OCI-LY3 (cell line): ENCODE results near the gene KIF5C.

Experiments
- EZH2phosphoT487 ChIP-seq: fragments of 200-600 bp; shearing (Covaris generic); IDR thresholded peaks from 2 replicates; pipeline ENCODE4 v1.6.1; 2018; ENCODE audit warnings: antibody characterized with exemption, mixed run types, low read depth
- TF ChIP-seq, protein P1 (sequence below): fragments of 200-600, 300-600 bp; sonication (generic); IDR thresholded peaks from 2 replicates; pipeline ENCODE4 v1.5.1; 2014; ENCODE audit warnings: antibody characterized with exemption, low read length, low read depth

DNA sequence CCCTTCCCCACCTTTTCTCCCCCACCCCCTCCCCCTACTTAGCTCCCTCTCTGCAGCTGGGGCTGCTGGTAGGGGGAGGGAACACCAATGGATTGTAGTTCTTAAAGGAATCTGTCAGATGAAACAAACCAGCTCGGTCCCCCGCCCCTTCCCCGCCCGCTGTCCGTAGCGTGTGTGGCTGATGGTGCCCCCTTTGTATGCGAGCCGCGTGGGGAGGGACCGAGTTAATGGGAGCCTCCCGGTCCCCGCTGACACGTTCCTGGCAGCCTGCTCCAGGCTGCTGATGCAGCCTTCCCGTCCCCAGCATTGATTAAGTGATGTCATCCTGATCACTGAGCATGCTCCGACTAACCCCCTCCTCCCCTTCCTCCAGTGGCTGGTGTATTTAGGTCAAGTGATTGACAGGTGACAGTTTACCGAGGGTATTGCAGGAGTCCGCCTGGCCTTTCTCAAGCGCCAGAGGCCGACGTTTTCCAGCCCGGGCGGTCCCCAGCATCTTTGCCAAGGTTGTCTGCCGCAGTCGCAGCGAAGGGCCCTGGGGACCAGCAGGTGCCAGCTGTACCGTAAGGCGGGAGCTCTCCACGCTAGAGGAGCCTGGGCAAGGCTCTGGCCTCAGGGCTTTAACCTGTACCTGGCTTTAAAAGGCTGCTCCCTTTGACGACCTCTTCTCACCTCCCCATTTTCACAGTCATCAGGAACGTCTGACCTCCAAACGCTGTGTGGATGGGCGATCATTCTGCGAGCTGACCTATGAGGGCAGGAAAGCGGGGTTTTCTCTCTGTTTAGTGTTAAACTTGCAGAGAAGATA is 1.8 kb downstream of the KIF5C start:
- TF ChIP-seq, protein P1, sequence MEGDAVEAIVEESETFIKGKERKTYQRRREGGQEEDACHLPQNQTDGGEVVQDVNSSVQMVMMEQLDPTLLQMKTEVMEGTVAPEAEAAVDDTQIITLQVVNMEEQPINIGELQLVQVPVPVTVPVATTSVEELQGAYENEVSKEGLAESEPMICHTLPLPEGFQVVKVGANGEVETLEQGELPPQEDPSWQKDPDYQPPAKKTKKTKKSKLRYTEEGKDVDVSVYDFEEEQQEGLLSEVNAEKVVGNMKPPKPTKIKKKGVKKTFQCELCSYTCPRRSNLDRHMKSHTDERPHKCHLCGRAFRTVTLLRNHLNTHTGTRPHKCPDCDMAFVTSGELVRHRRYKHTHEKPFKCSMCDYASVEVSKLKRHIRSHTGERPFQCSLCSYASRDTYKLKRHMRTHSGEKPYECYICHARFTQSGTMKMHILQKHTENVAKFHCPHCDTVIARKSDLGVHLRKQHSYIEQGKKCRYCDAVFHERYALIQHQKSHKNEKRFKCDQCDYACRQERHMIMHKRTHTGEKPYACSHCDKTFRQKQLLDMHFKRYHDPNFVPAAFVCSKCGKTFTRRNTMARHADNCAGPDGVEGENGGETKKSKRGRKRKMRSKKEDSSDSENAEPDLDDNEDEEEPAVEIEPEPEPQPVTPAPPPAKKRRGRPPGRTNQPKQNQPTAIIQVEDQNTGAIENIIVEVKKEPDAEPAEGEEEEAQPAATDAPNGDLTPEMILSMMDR = no peak
- no peak for TF ChIP-seq EZH2phosphoT487
